Umbilical cord (tissue), 2 donors: ENCODE measurements around the gene NR2E1. TPM values are rescaled to one million over a fixed set of nuclear protein-coding genes. Genes with fewer than 3 reads are reported as not detected.

ENCODE experiments used
- DNase-seq: peaks from one replicate; pipeline ENCODE4 v3.0.0-alpha.2; 2015; ENCODE audit warnings: low spot score
- total RNA-seq: library from RNA; depleted of rRNA; stranded (reverse); fragments of >200 nt; gene quantifications from one replicate; pipeline ENCODE4 v1.2.3, GENCODE V29; 2014; ENCODE audit warnings: low replicate concordance; ENCODE audit not compliant: insufficient read depth

Gene NR2E1
- total RNA-seq, 1 donor from 2014 or later = 0.48 TPM

GRCh38 chr6:108209738-108210137, 43.9 kb downstream of the NR2E1 start:
- DNase-seq = no peak

DNA sequence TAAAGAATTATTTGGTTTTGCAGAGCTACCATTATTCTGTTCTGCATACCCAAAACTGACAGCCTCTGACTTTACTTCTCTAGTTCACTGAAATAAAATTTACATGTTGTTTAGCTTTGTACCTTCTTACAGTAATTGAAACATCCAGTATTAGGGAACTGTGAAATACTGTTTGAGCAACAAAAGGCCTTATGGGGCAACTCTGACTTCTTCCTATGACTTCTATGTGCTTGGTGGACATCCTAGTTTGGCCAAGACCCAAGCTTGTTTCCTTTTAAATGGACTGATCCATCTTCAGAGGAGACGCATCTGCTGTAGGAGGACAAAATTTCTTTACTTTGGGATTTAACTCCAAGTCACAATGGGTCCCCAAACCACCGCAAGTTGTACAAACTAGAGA, 44.7 kb downstream of the NR2E1 start:
- DNase-seq = no peak

DNA sequence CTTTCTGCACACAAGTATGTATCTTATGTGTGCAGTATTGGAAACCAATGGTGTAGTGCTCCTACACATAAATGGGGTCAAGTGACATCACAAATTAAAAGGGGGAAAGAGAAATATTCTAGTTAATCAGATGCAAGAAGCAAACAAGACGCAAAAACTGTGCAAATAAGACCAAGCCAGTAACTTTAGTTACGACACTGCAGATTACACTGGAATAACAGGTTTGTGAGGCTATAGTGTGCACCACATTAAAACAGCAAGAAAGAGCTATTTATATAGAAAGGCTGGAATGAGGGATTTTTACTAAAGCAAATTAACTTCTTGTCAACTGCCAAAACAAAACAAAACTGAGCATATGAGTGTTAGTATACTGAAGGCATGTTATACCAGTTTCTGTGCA, 45.8 kb downstream of the NR2E1 start:
- DNase-seq = no peak

DNA sequence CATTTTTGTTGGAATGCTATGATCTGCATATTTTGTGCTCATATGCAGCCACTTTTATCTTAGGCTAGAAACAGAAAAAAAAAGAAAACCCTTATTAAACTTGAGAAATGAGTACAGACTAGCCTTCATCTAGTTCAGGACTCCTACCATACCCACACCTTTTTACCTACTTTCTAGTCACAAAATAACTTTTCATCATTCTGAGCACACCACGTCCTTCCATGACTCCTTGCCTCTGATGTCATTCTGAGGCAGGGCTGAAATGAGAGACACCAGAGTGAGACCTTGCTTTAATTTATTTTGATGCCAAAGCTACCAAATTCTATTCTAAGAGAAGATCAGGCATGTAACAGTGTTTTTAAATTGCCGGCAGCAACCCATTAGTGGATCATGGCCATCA, 56.2 kb downstream of the NR2E1 start:
- DNase-seq = no peak

DNA sequence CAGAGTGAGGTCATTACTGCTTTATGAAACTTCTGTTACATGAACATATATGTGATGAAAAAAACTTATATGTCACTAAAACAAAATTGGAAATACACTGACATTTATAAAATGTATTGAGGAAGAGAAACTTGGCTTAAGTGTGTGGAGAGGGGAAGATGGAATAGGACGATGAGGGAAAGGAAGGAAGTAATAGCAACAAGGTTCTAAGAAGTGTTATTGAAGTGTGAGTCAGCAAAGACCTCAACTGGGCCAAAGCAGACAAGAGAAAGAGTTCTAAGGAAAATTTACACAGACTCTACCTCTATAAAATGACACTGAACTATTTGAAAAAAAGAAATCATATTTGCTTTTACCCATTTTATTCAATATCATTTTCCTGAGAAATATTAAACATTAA, 56.7 kb downstream of the NR2E1 start:
- DNase-seq = no peak

DNA sequence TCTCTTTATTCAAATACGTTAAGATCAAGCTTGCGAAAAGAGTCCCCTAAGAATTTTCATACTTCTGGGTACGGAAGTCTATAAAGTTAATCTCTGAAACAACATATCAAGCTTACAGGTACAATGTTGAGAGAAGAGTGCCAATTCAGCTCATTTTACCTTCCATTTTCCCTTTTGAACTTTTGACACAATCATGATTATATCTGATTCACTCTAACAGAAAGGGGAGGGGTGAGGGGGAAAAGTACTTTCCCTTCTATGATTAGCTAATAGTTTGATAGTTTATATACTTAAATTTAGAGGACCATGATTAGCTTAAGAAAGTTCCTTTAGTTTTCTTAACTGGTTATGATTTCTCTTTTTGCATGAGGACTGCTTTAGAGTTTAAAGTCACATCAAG, 61.5 kb downstream of the NR2E1 start:
- no peak for DNase-seq

- DNase-seq = no peak
These were observed 62.6 kb downstream of the NR2E1 start for GRCh38 chr6:108228416-108228815.

GRCh38 chr6:108235127-108235526, 69.3 kb downstream of the NR2E1 start:
- no peak for DNase-seq

- no peak for DNase-seq
These were observed 71.0 kb downstream of the NR2E1 start for GRCh38 chr6:108236791-108237190.

DNA sequence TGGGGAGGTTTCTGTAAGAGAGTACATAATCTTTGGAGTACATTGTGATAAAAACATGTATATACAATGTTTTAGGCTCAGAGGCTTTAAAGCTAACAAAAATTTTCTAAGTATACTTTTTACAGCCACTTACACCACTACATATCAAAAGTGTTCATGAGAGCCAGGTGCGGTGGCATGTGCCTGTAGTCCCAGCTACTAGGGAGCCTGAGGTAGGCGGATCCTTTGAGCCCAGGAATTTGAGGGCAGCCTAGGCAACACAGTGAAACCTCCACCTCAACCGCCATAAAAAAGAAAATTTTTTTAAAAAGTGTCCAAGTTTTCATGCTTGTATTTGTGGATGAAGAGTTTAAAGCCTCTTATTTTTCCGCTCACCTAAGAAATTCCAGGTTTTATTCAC, 72.5 kb downstream of the NR2E1 start:
- no peak for DNase-seq

Other genes starting within 250 kb of the NR2E1 start
- gene SEC63, start 207.8 kb upstream of the NR2E1 start, total RNA-seq = 45.3 TPM
- 52.2 TPM for gene OSTM1, start 91.3 kb upstream of the NR2E1 start, total RNA-seq
- gene SNX3, start 95.0 kb downstream of the NR2E1 start, total RNA-seq = 185 TPM
- 4.3 TPM for gene AFG1L, start 129.0 kb downstream of the NR2E1 start, total RNA-seq